Astrocyte of the cerebellum (primary cell): ENCODE data around the gene ACAA1.

Source experiments
- DNase-seq: peaks from one replicate; pipeline ENCODE4 v3.0.0-alpha.2; 2011; ENCODE audit warnings: low read depth
- H3K4me3 ChIP-seq: 2 replicates; pipeline ENCODE4 v1.5.1; 2011; ENCODE audit warnings: mild to moderate bottlenecking, low read depth, low read length, moderate library complexity
- CTCF ChIP-seq: IDR thresholded peaks from 2 replicates; pipeline ENCODE4 v1.5.1; 2012; ENCODE audit warnings: low read length, low read depth, moderate library complexity, mild to moderate bottlenecking; ENCODE audit errors: missing control alignments
- in situ Hi-C: cut with HindIII; loops from 2 replicates; pipeline ENCODE4 v1.10.0; 2017; ENCODE audit warnings: low sequenced_read_pairs

The ACAA1 gene

GRCh38 chr3:38130631-38131065, 6.3 kb downstream of the ACAA1 start:
- no peak for TF ChIP-seq CTCF
- in situ Hi-C loops = no loop called here
- no peak for DNase-seq
- no peak overlapping the region for H3K4me3 ChIP-seq

- no peak for TF ChIP-seq CTCF
Measured at GRCh38 chr3:38129058-38129457, 7.9 kb downstream of the ACAA1 start.

GRCh38 chr3:38128303-38128655, 8.6 kb downstream of the ACAA1 start:
- no peak for DNase-seq
- TF ChIP-seq CTCF = no peak
- H3K4me3 ChIP-seq = no peak overlapping the region
- in situ Hi-C loops = loop anchor here (5.0 kb wide), 1 partner anchor 41 kb away; no protein-coding TSS in a partner anchor

More at GRCh38 chr3:38129058-38129457, 7.9 kb downstream of the ACAA1 start:
- H3K4me3 ChIP-seq = no peak overlapping the region
- no peak for DNase-seq
- in situ Hi-C loops = loop anchor here (5.0 kb wide), 1 partner anchor 42 kb away; no protein-coding TSS in a partner anchor

- H3K4me3 ChIP-seq = no peak overlapping the region
- no peak for TF ChIP-seq CTCF
- DNase-seq = no peak
- in situ Hi-C loops = loop anchor here (5.0 kb wide), 1 partner anchor 40 kb away; no protein-coding TSS in a partner anchor
Measured at GRCh38 chr3:38127611-38128302, 9.2 kb downstream of the ACAA1 start.

GRCh38 chr3:38126121-38126892, 10.6 kb downstream of the ACAA1 start:
- no peak for DNase-seq
- TF ChIP-seq CTCF = no peak
- in situ Hi-C loops = loop anchor here (5.0 kb wide), 1 partner anchor 39 kb away; no protein-coding TSS in a partner anchor
- no peak overlapping the region for H3K4me3 ChIP-seq

GRCh38 chr3:38125305-38126120, 11.4 kb downstream of the ACAA1 start:
- TF ChIP-seq CTCF = no peak
- no peak overlapping the region for H3K4me3 ChIP-seq
- in situ Hi-C loops = loop anchor here (5.0 kb wide), 1 partner anchor 38 kb away; no protein-coding TSS in a partner anchor
- no peak for DNase-seq
